Right cardiac atrium (tissue), 5 donors: ENCODE data around the gene ZNF574. TPM values are rescaled to one million over a fixed set of nuclear protein-coding genes. Genes with fewer than 3 reads are reported as not detected.

ENCODE experiments used
- ATAC-seq, 2 donors: fragments of 200-7000 bp; cut with Tn5 transposase; one replicate each; pipeline versions ENCODE4 v1.8.0 to v1.9.1; 2020; ENCODE audit warnings: moderate library complexity in 2 of 2, mild to moderate bottlenecking in 1 of 2
- DNase-seq, 3 donors: peaks; one replicate each; pipeline ENCODE4 v3.0.0-alpha.2; 2020
- H3K27ac ChIP-seq: one replicate; pipeline ENCODE4 v1.5.1; 2013; ENCODE audit warnings: mild to moderate bottlenecking, low read length, control low read depth, moderate library complexity
- H3K27me3 ChIP-seq: one replicate; pipeline ENCODE4 v1.6.1; 2013; ENCODE audit not compliant: control insufficient read depth, insufficient read depth
- H3K4me1 ChIP-seq: one replicate; pipeline ENCODE4 v1.6.1; 2013; ENCODE audit warnings: low read length; ENCODE audit not compliant: control insufficient read depth, insufficient read depth
- H3K4me3 ChIP-seq: one replicate; pipeline ENCODE4 v1.5.1; 2013; ENCODE audit warnings: low read length, control low read depth
- H3K9me3 ChIP-seq: one replicate; pipeline ENCODE4 v1.6.1; 2013; ENCODE audit warnings: low read length; ENCODE audit not compliant: control insufficient read depth
- WGBS: extraction: QIAGEN DNeasy Blood & Tissue Kit; methylation state at CpG from one replicate; pipeline ENCODE4 v1.1.7; 2013; 5-methylcytosine and 5-hydroxymethylcytosine counted together
- intact Hi-C, 4 donors: fragments of 100-400 bp; cut with DNase I; formaldehyde crosslinking; loops; one replicate each; pipeline versions ENCODE4 v1.11.0 to v1.14.0; 2022 to 2023
- polyA plus RNA-seq: library from polyadenylated mRNA; stranded (reverse); fragments of 200-250 nt; gene quantifications from one replicate; pipeline ENCODE4 v1.2.3, GENCODE V29; 2013
- total RNA-seq, 4 donors: library from RNA; stranded (reverse); fragmentation: NEBNext Ultra II Directional; extraction: Animal tissue kit (Norgen Biotek cat#: 25700); gene quantifications; one replicate each; pipeline ENCODE4 v1.2.1, GENCODE V29; 2021
- donor health status: healthy with polysubstance abuse.
- donor health status: DM: no; HTN: yes; CAD: no.
- donor health status: DM: no; HTN: no; CAD: no.
- donor health status: DM: no; HTN: yes; CAD: no; lungs with severe emphysema.
- donor health status: DM: yes; HTN: yes; CAD: no.

Gene ZNF574
- total and polyA plus RNA-seq, 5 donors: 5.2 to 9.3 (median 8.4) TPM

DNA sequence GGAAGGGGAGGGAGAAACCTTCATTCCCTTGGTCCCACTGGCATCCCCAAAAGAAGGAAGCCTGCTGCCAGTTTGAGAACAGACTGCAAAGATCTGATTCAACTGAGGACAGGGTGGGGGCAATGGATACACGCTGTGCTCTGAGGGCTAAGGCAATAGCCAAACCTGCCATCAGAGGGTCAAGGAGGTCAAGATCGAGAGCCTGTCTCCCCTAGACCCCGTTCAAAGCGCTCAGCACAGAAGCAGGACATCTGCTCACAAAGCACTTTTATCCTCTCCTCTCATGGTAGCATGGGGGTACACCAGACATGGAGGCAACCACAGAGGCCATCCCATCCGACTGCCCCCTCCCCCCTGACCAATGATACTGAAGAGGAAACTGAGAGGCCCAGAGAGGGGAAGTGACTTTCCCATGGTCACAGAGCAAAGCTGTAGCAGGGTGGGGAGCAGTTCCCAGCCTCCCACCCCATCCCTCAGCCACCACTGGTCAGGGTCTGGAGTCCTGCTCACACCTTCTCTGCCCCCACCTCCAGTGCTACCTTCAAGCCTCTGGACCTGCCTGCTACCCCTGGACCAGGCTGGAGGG is 45.2 kb downstream of the ZNF574 start:
- intact Hi-C loops: no loop called here
- 51% methylated on average over 5 of the region's 5 CpGs for WGBS
- Histone ChIP-seq H3K27me3 (no peaks in the 10 kb centered on the region), H3K9me3 (no peaks in the 10 kb centered on the region), H3K27ac (no peak overlapping the region), H3K4me3 (no peak overlapping the region), H3K4me1 (no peaks in the 10 kb centered on the region)
- peak in 1 of 2 donors; percentile 10 for ATAC-seq
- DNase-seq: no peak

DNA sequence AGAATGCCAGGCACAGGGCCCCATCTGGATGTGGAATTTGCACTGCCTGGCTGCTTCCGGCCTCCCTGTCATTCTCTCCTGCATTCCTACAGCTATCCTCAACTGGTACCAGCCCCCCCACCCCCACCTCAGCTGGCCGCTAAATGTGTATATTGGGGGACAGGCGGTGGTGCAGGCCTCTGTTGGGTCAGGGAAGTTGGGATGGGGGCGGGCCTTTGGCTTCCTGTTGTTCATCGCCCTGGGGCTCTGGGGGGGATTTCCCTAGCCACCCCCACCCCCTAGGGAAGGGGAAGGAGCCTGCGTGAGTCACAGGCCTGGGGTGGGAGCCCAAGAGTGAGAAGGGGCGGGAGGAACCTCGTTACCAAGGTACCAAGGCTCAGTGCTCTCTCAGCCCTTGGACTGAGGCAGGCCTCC is 45.7 kb downstream of the ZNF574 start:
- Histone ChIP-seq H3K9me3 (no peaks in the 10 kb centered on the region), H3K27ac (no peak overlapping the region), H3K4me3 (no peak overlapping the region), H3K4me1 (no peaks in the 10 kb centered on the region), H3K27me3 (no peaks in the 10 kb centered on the region)
- ATAC-seq (peak; percentile 66 to 72), DNase-seq (peak; percentile 43 to 78 (median 74))
- intact Hi-C loops: no loop called here
- 26% methylated on average over 8 of the region's 8 CpGs for WGBS

DNA sequence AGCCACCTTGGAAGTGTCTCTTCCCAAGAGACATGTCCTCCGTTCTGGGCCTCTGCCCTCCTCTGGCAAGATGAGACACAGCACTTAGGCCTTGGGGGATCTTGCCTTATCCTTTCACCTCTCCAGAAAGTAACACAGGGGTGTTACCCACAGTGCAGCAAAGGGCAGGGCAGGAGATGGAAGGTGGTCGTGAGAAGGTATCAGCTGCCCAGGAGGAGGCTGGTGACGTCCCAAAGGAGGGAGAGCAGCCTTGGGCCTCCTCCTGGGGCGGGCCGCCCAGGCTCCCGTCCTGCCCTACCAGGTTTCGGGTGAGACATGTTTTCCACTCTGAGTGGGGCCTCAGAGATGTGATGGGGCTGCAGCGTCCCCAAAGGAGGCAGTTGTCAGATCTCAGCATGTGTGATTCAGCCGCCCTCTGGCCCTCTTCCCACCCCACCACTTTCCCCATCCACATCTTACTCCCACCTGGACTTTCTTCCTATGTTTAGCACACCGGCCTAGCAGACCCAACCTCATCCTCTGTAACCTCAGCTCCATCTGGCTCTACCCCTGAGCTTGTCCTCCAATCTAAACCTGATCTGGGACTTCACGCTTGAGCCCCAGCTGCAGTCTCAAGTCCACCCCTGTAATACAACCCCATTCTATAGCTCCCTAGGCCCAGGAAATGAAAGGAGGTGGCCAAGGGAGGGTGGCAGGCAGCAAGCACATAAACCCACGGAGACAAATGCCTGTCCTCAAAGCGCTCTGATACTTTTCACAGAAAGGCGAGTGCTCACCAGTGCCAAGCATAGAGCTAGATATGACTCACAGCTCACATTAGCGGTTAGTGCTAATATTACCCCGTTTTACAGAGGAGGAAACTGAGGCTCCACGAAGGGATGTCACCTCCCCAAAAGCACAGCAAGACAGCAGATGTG is 47.0 kb downstream of the ZNF574 start:
- WGBS: 77% methylated on average over 17 of the region's 17 CpGs
- DNase-seq: no peak
- no peak overlapping the region for H3K4me3 ChIP-seq
- ATAC-seq: no peak
- no peaks in the 10 kb centered on the region for H3K4me1 ChIP-seq
- H3K9me3 ChIP-seq: no peaks in the 10 kb centered on the region
- no peaks in the 10 kb centered on the region for H3K27me3 ChIP-seq
- no peak overlapping the region for H3K27ac ChIP-seq
- intact Hi-C loops: no loop called here

DNA sequence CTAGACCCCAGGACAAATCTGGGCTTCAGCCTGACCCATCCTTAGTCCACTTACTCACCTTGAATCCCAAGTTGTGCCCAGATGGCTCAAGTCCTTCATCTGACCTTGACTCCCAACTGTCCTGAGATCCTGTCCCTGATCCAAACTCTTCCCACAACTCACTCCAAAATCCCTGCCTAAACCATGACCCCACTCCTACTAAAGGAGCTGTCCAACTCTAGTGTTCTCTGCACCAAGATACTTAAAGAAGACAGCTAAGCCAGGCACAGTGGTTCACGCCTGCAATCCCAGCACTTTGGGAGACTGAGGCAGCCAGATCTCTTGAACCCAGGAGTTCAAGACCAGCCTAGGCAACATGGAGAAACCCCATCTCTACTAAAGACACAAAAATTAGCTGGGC is 47.8 kb downstream of the ZNF574 start:
- no peak for DNase-seq
- intact Hi-C loops: no loop called here
- H3K27me3 ChIP-seq: no peaks in the 10 kb centered on the region
- H3K27ac ChIP-seq: no peak overlapping the region
- WGBS: 89% methylated on average over 1 of the region's 1 CpG
- no peaks in the 10 kb centered on the region for H3K4me1 ChIP-seq
- no peak overlapping the region for H3K4me3 ChIP-seq
- H3K9me3 ChIP-seq: no peaks in the 10 kb centered on the region
- no peak for ATAC-seq

DNA sequence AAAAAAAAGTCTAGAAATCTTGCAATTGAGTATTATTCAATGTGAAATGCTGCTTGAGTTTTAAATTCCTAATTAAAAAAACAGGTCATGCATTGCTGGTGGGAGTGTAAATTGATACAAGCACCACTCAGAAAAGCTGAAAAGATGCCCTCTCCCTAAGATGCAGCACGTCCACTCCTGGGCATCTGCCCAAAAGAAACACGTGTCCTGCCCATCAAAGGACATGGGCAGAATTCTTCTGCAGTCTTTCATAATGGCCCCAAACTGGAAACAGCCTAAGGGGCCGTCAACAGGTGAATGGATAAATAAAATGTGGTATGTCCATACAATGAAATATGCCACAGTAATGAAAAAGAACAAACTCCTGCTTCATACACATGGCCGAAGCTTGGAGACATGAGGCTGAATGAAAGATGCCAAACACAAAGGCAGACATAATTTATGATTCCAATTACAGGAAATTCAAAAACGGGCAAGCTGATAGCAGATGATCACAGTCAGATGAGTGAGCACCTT is 48.5 kb downstream of the ZNF574 start:
- no peak overlapping the region for H3K4me3 ChIP-seq
- ATAC-seq: no peak
- no peaks in the 10 kb centered on the region for H3K9me3 ChIP-seq
- no peak overlapping the region for H3K27ac ChIP-seq
- intact Hi-C loops: no loop called here
- no peak for DNase-seq
- H3K4me1 ChIP-seq: no peaks in the 10 kb centered on the region
- H3K27me3 ChIP-seq: no peaks in the 10 kb centered on the region
- 80% methylated on average over 5 of the region's 5 CpGs for WGBS

DNA sequence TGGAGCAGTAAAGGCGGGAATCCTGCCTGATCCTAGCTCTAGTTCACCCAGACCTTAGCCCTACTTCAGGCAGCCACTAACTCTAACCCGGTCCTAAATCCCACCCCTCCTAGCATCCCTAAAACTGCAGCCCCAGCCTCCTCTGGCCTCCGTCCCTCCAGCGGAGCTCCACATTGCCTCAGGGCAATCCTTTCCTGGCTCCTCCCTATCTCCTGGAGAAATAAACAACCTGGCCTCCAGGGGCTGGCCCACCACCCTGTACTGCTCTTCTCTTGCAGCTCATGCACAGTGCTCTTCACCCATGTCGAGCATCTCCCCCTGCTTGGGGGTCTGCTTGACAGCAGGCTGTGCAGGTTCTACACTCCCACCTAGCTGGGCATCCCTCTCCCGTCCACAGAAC is 49.6 kb downstream of the ZNF574 start:
- DNase-seq: no peak
- intact Hi-C loops: no loop called here
- no peak for ATAC-seq
- H3K4me1 ChIP-seq: no peaks in the 10 kb centered on the region
- 51% methylated on average over 6 of the region's 6 CpGs for WGBS
- no peaks in the 10 kb centered on the region for H3K9me3 ChIP-seq
- no peak overlapping the region for H3K4me3 ChIP-seq
- H3K27me3 ChIP-seq: no peaks in the 10 kb centered on the region
- no peak overlapping the region for H3K27ac ChIP-seq

DNA sequence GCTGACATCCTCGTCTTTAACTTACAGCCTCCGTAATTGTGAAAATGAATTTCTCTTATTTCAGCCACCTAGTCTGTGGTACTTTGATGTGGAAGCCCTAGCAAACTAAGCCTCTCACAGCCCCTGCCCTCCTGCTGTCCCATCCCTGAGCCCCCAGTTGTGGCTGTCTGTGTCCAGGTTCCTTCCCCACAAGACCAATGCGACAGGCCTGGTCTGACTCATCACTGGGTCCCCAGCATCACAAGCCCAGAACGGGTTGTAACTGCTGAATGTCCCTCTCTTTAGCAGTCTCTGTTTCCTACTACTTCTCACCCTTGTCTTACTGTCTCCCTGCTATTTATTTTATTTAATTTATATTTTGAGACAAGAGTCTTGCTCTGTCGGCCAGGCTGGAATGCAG is 50.6 kb downstream of the ZNF574 start:
- intact Hi-C loops: no loop called here

DNA sequence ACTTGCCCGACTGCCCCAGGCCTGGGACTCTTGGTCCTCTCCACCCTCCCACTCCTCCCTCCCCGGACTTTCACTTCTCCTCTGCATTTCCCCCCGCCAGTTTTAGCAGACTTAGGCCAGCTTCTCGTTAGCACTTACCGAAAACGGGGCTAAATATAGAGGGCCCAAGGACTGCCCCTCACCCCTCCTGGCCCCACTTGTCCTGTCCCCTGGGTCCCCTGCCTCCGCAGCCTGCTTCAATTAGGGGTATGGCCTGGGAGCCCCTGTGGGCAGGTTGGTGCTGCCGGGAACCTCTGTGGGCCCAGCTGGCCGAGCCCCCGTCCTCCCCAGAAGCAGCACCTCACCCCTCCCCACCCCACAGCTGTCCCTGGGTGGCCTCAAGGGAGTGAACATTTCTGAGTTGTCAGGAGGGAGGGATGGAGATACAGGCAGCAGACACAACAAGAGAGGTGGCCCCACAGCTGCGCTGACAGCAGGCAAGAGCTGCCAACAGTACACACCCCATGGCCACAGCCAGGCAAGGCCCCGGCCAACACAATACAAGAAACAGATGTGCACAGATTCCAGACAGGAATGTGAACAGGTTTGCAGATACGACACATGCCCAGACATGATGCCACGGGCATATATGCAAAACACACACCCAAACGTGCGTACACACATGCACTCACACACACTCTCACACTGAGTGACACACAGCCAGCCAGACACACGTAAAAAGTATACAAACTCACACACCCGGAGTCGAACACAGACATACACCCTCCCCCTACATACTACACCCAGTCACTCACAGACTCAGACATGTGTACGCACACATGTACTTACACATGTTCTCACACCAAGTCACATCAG is 53.7 kb downstream of the ZNF574 start:
- no peaks in the 10 kb centered on the region for H3K4me1 ChIP-seq
- intact Hi-C loops: loop anchor here (5.0 to 10.0 kb wide), 4 partner anchors 53 to 265 kb away; partner anchors contain the start of genes CNFN (in 1 of the 4) and MEGF8 (in 1 of the 4)
- no peaks in the 10 kb centered on the region for H3K27me3 ChIP-seq
- H3K27ac ChIP-seq: no peak overlapping the region
- H3K9me3 ChIP-seq: no peaks in the 10 kb centered on the region
- peak; percentile 23 to 39 for ATAC-seq
- H3K4me3 ChIP-seq: no peak overlapping the region
- 41% methylated on average over 20 of the region's 20 CpGs for WGBS
- peak in 2 of 3 donors; percentile 25 to 63 for DNase-seq

More for the DNA sequence above, 50.6 kb downstream of the ZNF574 start:
- Histone ChIP-seq H3K27ac (no peak overlapping the region), H3K9me3 (no peaks in the 10 kb centered on the region), H3K4me3 (no peak overlapping the region), H3K27me3 (no peaks in the 10 kb centered on the region), H3K4me1 (no peaks in the 10 kb centered on the region)
- DNase-seq: no peak
- WGBS: 73% methylated on average over 5 of the region's 5 CpGs
- no peak for ATAC-seq

DNA sequence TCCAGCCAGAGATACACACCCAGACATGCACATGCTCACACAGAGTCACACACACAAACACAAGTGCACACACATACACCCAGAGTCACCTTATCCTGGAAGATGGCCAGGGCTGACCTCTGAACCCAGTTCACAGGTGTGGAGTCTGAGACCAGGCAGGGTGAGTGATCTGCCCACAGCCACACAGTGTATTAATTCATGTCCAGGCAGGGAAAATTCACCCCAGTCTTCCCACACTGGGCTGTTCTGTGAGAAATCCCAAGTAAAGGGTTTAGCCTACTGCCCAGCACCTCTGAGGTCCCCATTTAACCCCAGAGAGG is 54.2 kb downstream of the ZNF574 start:
- no peak for ATAC-seq
- intact Hi-C loops: loop anchor here (5.0 to 10.0 kb wide), 4 partner anchors 52 to 265 kb away; partner anchors contain the start of genes CNFN (in 1 of the 4) and MEGF8 (in 1 of the 4)
- Histone ChIP-seq H3K27ac (no peak overlapping the region), H3K27me3 (no peaks in the 10 kb centered on the region), H3K4me3 (no peak overlapping the region), H3K9me3 (no peaks in the 10 kb centered on the region), H3K4me1 (no peaks in the 10 kb centered on the region)
- DNase-seq: no peak
